Activated CD8-positive, alpha-beta memory T cell treated with anti-CD3 and anti-CD28 coated beads, Interleukin-2, amount 10 ng/mL, durations not matched to agents 7 days and 5 days (primary cell): ENCODE data around the gene KLHL17. TPM values are rescaled to one million over a fixed set of nuclear protein-coding genes. Genes with fewer than 3 reads are reported as not detected.

Experiments used
- ATAC-seq: fragments of 150-1000 bp; cut with Tn5 transposase; one replicate; pipeline ENCODE4 v1.10.0; 2021; ENCODE audit warnings: moderate library complexity
- CTCF ChIA-PET: fragments of 350-600 bp; sonication (Branson Sonifier 250); formaldehyde crosslinking; loops from one replicate; lab custom pipeline; 2021; ENCODE audit warnings: antibody characterized with exemption; lab: Charles Lee
- DNase-seq: peaks from one replicate; pipeline ENCODE4 v3.0.0-alpha.2; 2020
- H3K27ac Mint-ChIP-seq: one replicate; pipeline ENCODE4 v1.8.0; 2021; ENCODE audit warnings: mild to moderate bottlenecking, mixed read lengths
- H3K27me3 Mint-ChIP-seq: one replicate; pipeline ENCODE4 v1.8.0; 2021; ENCODE audit warnings: mixed read lengths
- H3K36me3 Mint-ChIP-seq: one replicate; pipeline ENCODE4 v1.8.0; 2021; ENCODE audit warnings: mild to moderate bottlenecking, mixed read lengths
- H3K4me1 Mint-ChIP-seq: one replicate; pipeline ENCODE4 v1.8.0; 2021; ENCODE audit warnings: mixed read lengths
- H3K4me3 Mint-ChIP-seq: one replicate; pipeline ENCODE4 v1.8.0; 2021; ENCODE audit warnings: mild to moderate bottlenecking, moderate library complexity, mixed read lengths
- H3K9me3 Mint-ChIP-seq: one replicate; pipeline ENCODE4 v1.8.0; 2022; ENCODE audit warnings: low read depth, mixed read lengths
- total RNA-seq, 2 experiments: library from RNA; stranded (reverse); gene quantifications; one replicate each; pipeline ENCODE4 v1.2.3, GENCODE V29; 2021

Gene KLHL17
- total RNA-seq, 2 experiments from 2014 or later = 30.7 to 32.4 TPM

GRCh38 chr1:917466-918091, 42.8 kb upstream of the KLHL17 start:
- Mint-ChIP-seq H3K27me3 (peaks cover 42% of the 10 kb centered on the region), H3K36me3 (no peaks in the 10 kb centered on the region)
- DNase-seq = no peak

DNA sequence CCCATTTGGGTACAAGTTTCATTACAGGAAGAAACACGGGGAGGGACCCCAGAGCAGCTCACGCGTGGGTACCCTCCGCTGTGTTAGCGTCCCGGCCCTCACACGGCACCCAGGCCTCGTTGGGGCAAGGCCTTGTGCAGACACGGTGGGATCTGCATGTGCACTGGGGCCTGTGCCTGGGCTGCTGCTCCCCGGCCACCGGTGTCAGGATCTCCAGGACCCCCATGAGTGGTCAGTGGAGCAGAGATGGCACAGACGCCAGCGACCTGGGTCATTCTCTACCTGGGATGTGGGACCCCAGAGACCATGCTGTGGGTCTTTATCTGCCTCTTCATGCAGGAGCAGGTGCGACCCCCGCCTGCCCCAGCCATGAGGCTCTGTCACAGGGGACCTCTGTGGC, 42.0 kb upstream of the KLHL17 start:
- no peak overlapping the region for H3K27ac Mint-ChIP-seq
- CTCF ChIA-PET = interaction anchor here (1.3 to 1.5 kb wide), 2 partner anchors 13 to 49 kb away, joined by 3 read pairs; no protein-coding TSS in a partner anchor

More at GRCh38 chr1:917466-918091, 42.8 kb upstream of the KLHL17 start:
- no peak overlapping the region for H3K27ac Mint-ChIP-seq
- CTCF ChIA-PET = interaction anchor here (1.3 kb wide), 1 partner anchor 12 kb away, joined by 3 read pairs; no protein-coding TSS in a partner anchor
- no peak for ATAC-seq
- H3K4me1 Mint-ChIP-seq = peaks cover 12% of the 10 kb centered on the region
- no peak overlapping the region for H3K4me3 Mint-ChIP-seq
- H3K9me3 Mint-ChIP-seq = no peaks in the 10 kb centered on the region

GRCh38 chr1:918843-919242, 41.5 kb upstream of the KLHL17 start:
- DNase-seq (no peak), ATAC-seq (no peak)
- Mint-ChIP-seq H3K4me1 (peaks cover 13% of the 10 kb centered on the region), H3K4me3 (no peak overlapping the region), H3K36me3 (no peaks in the 10 kb centered on the region), H3K9me3 (no peaks in the 10 kb centered on the region), H3K27ac (no peak overlapping the region), H3K27me3 (peaks cover 41% of the 10 kb centered on the region)
- CTCF ChIA-PET = interaction anchor here (1.3 to 1.5 kb wide), 2 partner anchors 14 to 49 kb away, joined by 3 read pairs; no protein-coding TSS in a partner anchor

More for the DNA sequence above, 42.0 kb upstream of the KLHL17 start:
- Mint-ChIP-seq H3K36me3 (no peaks in the 10 kb centered on the region), H3K9me3 (no peaks in the 10 kb centered on the region), H3K4me1 (peaks cover 12% of the 10 kb centered on the region), H3K27me3 (peaks cover 43% of the 10 kb centered on the region), H3K4me3 (no peak overlapping the region)
- ATAC-seq (no peak), DNase-seq (no peak)

GRCh38 chr1:919271-919872, 41.0 kb upstream of the KLHL17 start:
- Mint-ChIP-seq H3K4me1 (peaks cover 13% of the 10 kb centered on the region), H3K9me3 (no peaks in the 10 kb centered on the region), H3K4me3 (no peak overlapping the region), H3K36me3 (no peaks in the 10 kb centered on the region), H3K27me3 (peaks cover 41% of the 10 kb centered on the region), H3K27ac (no peak overlapping the region)
- ATAC-seq = no peak
- no peak for DNase-seq
- CTCF ChIA-PET = interaction anchor here (1.5 kb wide), 1 partner anchor 50 kb away, joined by 3 read pairs; no protein-coding TSS in a partner anchor

DNA sequence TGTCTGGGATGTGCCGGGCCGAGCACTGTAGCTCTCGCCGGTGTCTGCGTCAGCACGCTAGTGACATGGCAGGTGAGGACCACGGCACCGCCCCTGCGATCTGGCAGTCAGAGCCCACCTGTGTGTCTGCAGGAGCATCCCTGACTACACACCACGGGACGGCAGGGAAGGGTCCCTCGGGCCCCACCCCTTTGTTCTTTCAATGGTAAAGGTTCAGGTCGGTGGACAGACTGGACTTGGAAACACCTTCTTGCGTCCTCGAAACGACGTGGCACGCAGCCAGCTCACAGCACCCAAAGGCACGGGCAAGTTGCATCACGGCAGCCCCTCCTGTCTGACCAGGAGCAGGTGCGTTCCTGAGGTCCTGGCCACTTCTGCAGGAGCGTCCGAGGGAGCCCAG, 40.4 kb upstream of the KLHL17 start:
- no peak overlapping the region for H3K4me3 Mint-ChIP-seq
- ATAC-seq = no peak
- no peaks in the 10 kb centered on the region for H3K36me3 Mint-ChIP-seq
- H3K4me1 Mint-ChIP-seq = peaks cover 13% of the 10 kb centered on the region
- H3K27ac Mint-ChIP-seq = no peak overlapping the region
- H3K9me3 Mint-ChIP-seq = no peaks in the 10 kb centered on the region
- no peak for DNase-seq
- H3K27me3 Mint-ChIP-seq = peaks cover 45% of the 10 kb centered on the region
- CTCF ChIA-PET = no interaction called here

DNA sequence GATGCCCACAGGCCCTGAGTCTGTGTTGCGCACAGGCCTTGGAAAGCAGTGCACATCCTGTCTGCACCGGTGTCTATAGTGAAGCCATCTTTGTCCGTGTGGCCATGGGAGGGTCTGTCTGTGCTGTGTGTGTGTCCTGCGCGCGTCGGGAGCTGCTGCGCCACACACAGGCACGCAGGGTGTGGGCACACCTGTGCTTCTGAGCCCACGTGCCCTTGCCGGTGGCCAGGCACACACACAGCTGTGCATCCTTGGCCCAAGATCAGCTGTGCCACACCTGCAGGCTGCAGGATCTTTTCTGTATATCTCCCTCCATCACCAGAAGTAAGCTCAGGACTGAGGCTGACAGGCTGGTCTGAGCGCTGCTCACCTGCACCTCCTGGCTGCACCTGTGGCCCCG, 39.9 kb upstream of the KLHL17 start:
- CTCF ChIA-PET = no interaction called here
- Mint-ChIP-seq H3K4me3 (no peak overlapping the region), H3K27me3 (peaks cover 46% of the 10 kb centered on the region), H3K9me3 (no peaks in the 10 kb centered on the region), H3K27ac (no peak overlapping the region), H3K4me1 (peaks cover 13% of the 10 kb centered on the region), H3K36me3 (no peaks in the 10 kb centered on the region)
- DNase-seq = no peak
- ATAC-seq = no peak

DNA sequence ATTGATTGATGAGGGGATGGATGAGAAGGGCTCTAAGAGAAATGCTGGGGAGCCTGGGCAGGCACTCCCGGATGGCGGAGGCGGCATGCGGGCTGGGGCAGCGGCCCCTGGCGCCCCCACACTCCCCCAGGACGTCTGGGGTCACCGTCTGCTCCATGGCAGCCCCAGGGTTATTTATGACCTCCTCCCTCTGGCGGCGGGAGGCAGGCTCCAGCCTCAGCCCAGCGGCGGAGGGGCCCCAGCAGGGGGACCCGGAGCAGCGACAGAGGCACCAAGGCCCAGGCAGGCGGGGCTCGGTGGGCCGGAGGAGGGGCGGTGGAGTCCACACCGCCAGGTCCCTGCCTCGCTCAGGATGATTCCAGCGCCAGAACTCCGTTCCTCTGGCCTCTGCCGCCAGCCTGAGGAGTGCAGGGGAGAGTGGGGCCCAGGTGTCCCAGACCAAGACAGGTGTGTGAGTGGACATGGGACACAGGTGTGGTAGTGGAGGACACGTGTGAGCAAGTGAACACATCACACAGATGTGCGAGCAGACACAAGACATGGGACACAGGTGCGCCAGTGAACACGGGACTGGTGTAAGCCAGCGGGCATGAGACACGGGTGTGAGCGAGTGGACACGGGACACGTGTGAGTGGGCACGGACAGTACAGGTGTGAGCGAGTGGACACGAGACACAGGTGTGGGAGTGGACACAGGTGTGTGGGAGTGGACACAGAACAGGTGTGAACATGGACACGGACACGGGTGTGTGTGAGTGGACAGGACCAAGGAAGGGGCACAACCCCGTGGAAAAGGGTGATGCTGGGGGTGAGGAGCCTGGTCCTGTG, 39.2 kb upstream of the KLHL17 start:
- Mint-ChIP-seq H3K9me3 (no peaks in the 10 kb centered on the region), H3K27ac (no peak overlapping the region)
- CTCF ChIA-PET = no interaction called here

DNA sequence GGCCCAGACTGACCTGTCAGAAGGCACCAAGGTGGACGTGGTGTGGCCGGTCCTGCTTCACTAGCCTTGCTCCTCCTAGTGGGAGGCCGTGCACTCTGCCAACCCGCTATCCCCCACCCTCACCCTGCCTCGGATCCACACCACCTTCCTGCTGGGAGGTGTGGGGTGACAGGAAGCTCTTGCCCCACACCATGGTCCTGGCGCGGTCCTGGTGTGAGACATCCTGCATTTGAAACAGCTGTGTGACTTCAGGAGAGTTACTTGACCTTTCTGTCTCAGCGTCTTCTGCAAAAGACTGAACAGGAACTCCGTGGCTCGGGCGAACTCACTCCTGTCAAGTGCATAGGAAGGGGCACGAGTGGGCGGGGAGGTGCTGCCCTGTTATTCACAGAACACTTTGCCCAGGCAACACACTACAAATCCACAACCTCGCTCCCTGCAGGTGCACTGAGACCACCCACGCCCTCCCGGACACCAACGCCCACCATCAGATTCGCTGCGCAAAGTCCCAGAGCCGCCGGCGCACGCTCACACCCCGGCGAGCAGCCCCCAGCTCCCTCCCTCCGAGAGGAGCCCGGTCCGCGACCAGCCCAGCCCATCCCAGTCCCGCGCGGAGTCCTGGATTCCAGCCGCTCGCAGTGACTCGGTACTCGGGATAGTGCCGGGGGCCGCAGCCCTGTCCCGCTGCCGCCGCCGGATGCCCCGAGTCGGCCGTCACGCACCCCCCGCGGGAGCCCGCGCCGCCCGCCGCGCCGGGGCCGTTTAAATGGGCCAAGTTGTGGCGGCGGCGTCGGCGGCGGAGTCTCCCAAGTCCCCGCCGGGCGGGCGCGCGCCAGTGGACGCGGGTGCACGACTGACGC, 37.0 kb upstream of the KLHL17 start, which contains the start of gene SAMD11:
Gene SAMD11 (plus strand): TSS at position 793 of the 860 bp plus-strand sequence. CDS start 509 bp downstream, outside the sequence.
- H3K9me3 Mint-ChIP-seq = no peaks in the 10 kb centered on the region
- peak within 1 kb of the TSS; percentile 17 for H3K27ac Mint-ChIP-seq
- H3K27me3 Mint-ChIP-seq = peaks cover 67% of the 10 kb centered on the region
- CTCF ChIA-PET = interaction anchor here (0.7 kb wide), 1 partner anchor 21 kb away, joined by 3 read pairs; no protein-coding TSS in a partner anchor
- H3K4me1 Mint-ChIP-seq = peaks cover 13% of the 10 kb centered on the region
- ATAC-seq (peak; percentile 35), DNase-seq (no peak)
- H3K36me3 Mint-ChIP-seq = no peaks in the 10 kb centered on the region
- H3K4me3 Mint-ChIP-seq = peak within 1 kb of the TSS; percentile 46

More for the DNA sequence above, 39.2 kb upstream of the KLHL17 start:
- DNase-seq (no peak), ATAC-seq (peak; percentile 46)
- H3K27me3 Mint-ChIP-seq = peaks cover 53% of the 10 kb centered on the region
- no peaks in the 10 kb centered on the region for H3K36me3 Mint-ChIP-seq
- H3K4me1 Mint-ChIP-seq = peaks cover 13% of the 10 kb centered on the region
- no peak overlapping the region for H3K4me3 Mint-ChIP-seq

- Mint-ChIP-seq H3K4me3 (no peak overlapping the region), H3K27ac (no peak overlapping the region), H3K36me3 (no peaks in the 10 kb centered on the region), H3K4me1 (peaks cover 13% of the 10 kb centered on the region), H3K9me3 (no peaks in the 10 kb centered on the region), H3K27me3 (peaks cover 66% of the 10 kb centered on the region)
- ATAC-seq (no peak), DNase-seq (no peak)
- CTCF ChIA-PET = no interaction called here
These were observed 36.3 kb upstream of the KLHL17 start for GRCh38 chr1:923991-924655.

GRCh38 chr1:924656-925560, 35.5 kb upstream of the KLHL17 start:
- Mint-ChIP-seq H3K27ac (no peak overlapping the region), H3K9me3 (no peaks in the 10 kb centered on the region), H3K4me1 (peaks cover 13% of the 10 kb centered on the region), H3K36me3 (no peaks in the 10 kb centered on the region), H3K4me3 (no peak overlapping the region), H3K27me3 (peaks cover 65% of the 10 kb centered on the region)
- CTCF ChIA-PET = no interaction called here
- ATAC-seq (no peak), DNase-seq (no peak)

- H3K36me3 Mint-ChIP-seq = no peaks in the 10 kb centered on the region
- peaks cover 9% of the 10 kb centered on the region for H3K4me1 Mint-ChIP-seq
- DNase-seq (no peak), ATAC-seq (no peak)
- no peak overlapping the region for H3K4me3 Mint-ChIP-seq
- CTCF ChIA-PET = interaction anchor here (1.0 kb wide), 1 partner anchor 13 kb away, joined by 3 read pairs; no protein-coding TSS in a partner anchor
- H3K9me3 Mint-ChIP-seq = no peaks in the 10 kb centered on the region
- no peak overlapping the region for H3K27ac Mint-ChIP-seq
- peaks cover 56% of the 10 kb centered on the region for H3K27me3 Mint-ChIP-seq
These were observed 34.6 kb upstream of the KLHL17 start for GRCh38 chr1:925561-926421.
